ENCODE data around the gene PLVAP.

GRCh38 chr19:17332360-17332676 lies 44.8 kb downstream of the PLVAP start:
- TF ChIP-seq POLR2AphosphoS5 (IDR thresholded peaks at IDR 0.05; ENCODE audit: low read depth): no peak
- TF ChIP-seq ZNF331 (CRISPR knock-in tag; IDR thresholded peaks at IDR 0.05; ENCODE audit: low read depth): no peak
